Immature natural killer cell (primary cell): ENCODE data around the gene ATOH8. TPM values are rescaled to one million over a fixed set of nuclear protein-coding genes. Genes with fewer than 3 reads are reported as not detected.
A peak's percentile ranks its signal among the peaks of the same experiment; 100 is the strongest.

Source experiments
- DNase-seq, 3 donors: peaks; one replicate each; pipeline ENCODE4 v3.0.0; 2022; ENCODE audit warnings: mixed read lengths in 1 of 3
- H3K27ac Mint-ChIP-seq, 6 donors: one replicate each; pipeline ENCODE4 v1.8.0; 2020; ENCODE audit warnings: mixed read lengths in 6 of 6, mild to moderate bottlenecking in 5 of 6, inconsistent platforms in 4 of 6, moderate library complexity in 3 of 6
- H3K27me3 Mint-ChIP-seq, 3 donors: one replicate each; pipeline ENCODE4 v1.8.0; 2020 to 2021; ENCODE audit warnings: low read depth in 3 of 3, mild to moderate bottlenecking in 3 of 3, mixed read lengths in 3 of 3, moderate library complexity in 3 of 3, inconsistent platforms in 1 of 3
- H3K36me3 Mint-ChIP-seq, 3 donors: one replicate each; pipeline ENCODE4 v1.8.0; 2020; ENCODE audit warnings: mixed read lengths in 3 of 3, inconsistent platforms in 2 of 3, mild to moderate bottlenecking in 2 of 3
- H3K4me1 Mint-ChIP-seq, 2 donors: one replicate each; pipeline ENCODE4 v1.8.0; 2020; ENCODE audit warnings: inconsistent platforms in 2 of 2, mild to moderate bottlenecking in 2 of 2, mixed read lengths in 2 of 2, moderate library complexity in 1 of 2
- H3K4me3 Mint-ChIP-seq, 5 donors: one replicate each; pipeline ENCODE4 v1.8.0; 2020; ENCODE audit warnings: mild to moderate bottlenecking in 5 of 5, mixed read lengths in 5 of 5, inconsistent platforms in 3 of 5, moderate library complexity in 3 of 5
- H3K9me3 Mint-ChIP-seq, 6 donors: one replicate each; pipeline ENCODE4 v1.8.0; 2020; ENCODE audit warnings: mild to moderate bottlenecking in 6 of 6, mixed read lengths in 6 of 6, inconsistent platforms in 4 of 6, moderate library complexity in 3 of 6
- polyA plus RNA-seq, 3 donors: library from polyadenylated mRNA; unstranded; fragments of 300-500 nt; fragmentation: Illumina TruSeq; gene quantifications; one replicate each; pipeline ENCODE4 v1.2.3, GENCODE V29; 2021

The ATOH8 gene
- polyA plus RNA-seq, 3 donors from 2014 or later: not detected

GRCh38 chr2:85746321-85747004 lies 7.3 kb upstream of the ATOH8 start:
- Mint-ChIP-seq H3K4me3 (no peak overlapping the region), H3K9me3 (no peaks in the 10 kb centered on the region), H3K4me1 (no peaks in the 10 kb centered on the region), H3K27me3 (peaks cover 14 to 30% (median 17%) of the 10 kb centered on the region in 3 donors), H3K27ac (no peak overlapping the region), H3K36me3 (no peaks in the 10 kb centered on the region)
- DNase-seq: no peak

GRCh38 chr2:85747441-85747840 lies 6.3 kb upstream of the ATOH8 start:
- Mint-ChIP-seq H3K27ac (no peak overlapping the region), H3K9me3 (no peaks in the 10 kb centered on the region), H3K4me3 (no peak overlapping the region), H3K4me1 (no peaks in the 10 kb centered on the region), H3K27me3 (peaks cover 15 to 28% (median 17%) of the 10 kb centered on the region in 3 donors), H3K36me3 (no peaks in the 10 kb centered on the region)
- no peak for DNase-seq

- Mint-ChIP-seq H3K9me3 (no peaks in the 10 kb centered on the region), H3K4me3 (no peak overlapping the region), H3K27me3 (peaks cover 14 to 28% (median 16%) of the 10 kb centered on the region in 3 donors), H3K36me3 (no peaks in the 10 kb centered on the region), H3K27ac (no peak overlapping the region), H3K4me1 (peaks cover 0 to 2% of the 10 kb centered on the region in 2 donors)
- no peak for DNase-seq
Measured at GRCh38 chr2:85748039-85748734, 5.6 kb upstream of the ATOH8 start.

GRCh38 chr2:85748985-85749875 lies 4.6 kb upstream of the ATOH8 start:
- peaks cover 0 to 4% of the 10 kb centered on the region in 2 donors for H3K4me1 Mint-ChIP-seq
- H3K9me3 Mint-ChIP-seq: no peaks in the 10 kb centered on the region
- no peak overlapping the region for H3K27ac Mint-ChIP-seq
- DNase-seq: no peak
- H3K36me3 Mint-ChIP-seq: no peaks in the 10 kb centered on the region
- H3K4me3 Mint-ChIP-seq: no peak overlapping the region
- peaks cover 9 to 27% (median 16%) of the 10 kb centered on the region in 3 donors for H3K27me3 Mint-ChIP-seq

- H3K27ac Mint-ChIP-seq: no peak overlapping the region
- peaks cover 11 to 15% of the 10 kb centered on the region in 2 donors for H3K4me1 Mint-ChIP-seq
- no peak overlapping the region for H3K4me3 Mint-ChIP-seq
- peak; percentile 54 to 57 (median 55) for DNase-seq
- H3K27me3 Mint-ChIP-seq: peaks cover 19 to 31% (median 24%) of the 10 kb centered on the region in 3 donors
- no peaks in the 10 kb centered on the region for H3K36me3 Mint-ChIP-seq
- H3K9me3 Mint-ChIP-seq: no peaks in the 10 kb centered on the region
Measured at GRCh38 chr2:85750587-85751575, 2.9 kb upstream of the ATOH8 start.

GRCh38 chr2:85751627-85752026 lies 2.2 kb upstream of the ATOH8 start:
- H3K4me3 Mint-ChIP-seq: peak overlapping the region in 3 of 5 donors; percentile 15 to 48 (median 46)
- no peaks in the 10 kb centered on the region for H3K36me3 Mint-ChIP-seq
- no peaks in the 10 kb centered on the region for H3K9me3 Mint-ChIP-seq
- H3K4me1 Mint-ChIP-seq: peaks cover 16 to 18% of the 10 kb centered on the region in 2 donors
- no peak for DNase-seq
- no peak overlapping the region for H3K27ac Mint-ChIP-seq
- H3K27me3 Mint-ChIP-seq: peaks cover 18 to 36% (median 25%) of the 10 kb centered on the region in 3 donors

GRCh38 chr2:85753035-85753524 lies 711 bp upstream of the ATOH8 start:
- H3K4me3 Mint-ChIP-seq: peak overlapping the region; percentile 33 to 75 (median 58)
- no peaks in the 10 kb centered on the region for H3K9me3 Mint-ChIP-seq
- DNase-seq: no peak
- H3K27ac Mint-ChIP-seq: no peak overlapping the region
- no peaks in the 10 kb centered on the region for H3K36me3 Mint-ChIP-seq
- peaks cover 17 to 18% of the 10 kb centered on the region in 2 donors for H3K4me1 Mint-ChIP-seq
- peaks cover 21 to 34% (median 26%) of the 10 kb centered on the region in 3 donors for H3K27me3 Mint-ChIP-seq

- Mint-ChIP-seq H3K4me3 (peak overlapping the region; percentile 69 to 84 (median 78)), H3K27me3 (peaks cover 21 to 34% (median 28%) of the 10 kb centered on the region in 3 donors)
Measured at GRCh38 chr2:85754313-85755095, 713 bp downstream of the ATOH8 start.

GRCh38 chr2:85755122-85756027 lies 1.6 kb downstream of the ATOH8 start:
- peaks cover 17 to 18% of the 10 kb centered on the region in 2 donors for H3K4me1 Mint-ChIP-seq
- no peaks in the 10 kb centered on the region for H3K36me3 Mint-ChIP-seq
- no peak for DNase-seq
- peak overlapping the region; percentile 69 to 84 (median 78) for H3K4me3 Mint-ChIP-seq
- no peaks in the 10 kb centered on the region for H3K9me3 Mint-ChIP-seq
- no peak overlapping the region for H3K27ac Mint-ChIP-seq
- H3K27me3 Mint-ChIP-seq: peaks cover 18 to 34% (median 24%) of the 10 kb centered on the region in 3 donors

More at GRCh38 chr2:85754313-85755095, 713 bp downstream of the ATOH8 start:
- H3K9me3 Mint-ChIP-seq: no peaks in the 10 kb centered on the region
- H3K4me1 Mint-ChIP-seq: peaks cover 17 to 18% of the 10 kb centered on the region in 2 donors
- H3K36me3 Mint-ChIP-seq: no peaks in the 10 kb centered on the region
- no peak overlapping the region for H3K27ac Mint-ChIP-seq
- DNase-seq: peak in 2 of 3 donors; percentile 17 to 18

- H3K4me1 Mint-ChIP-seq: peaks cover 17 to 18% of the 10 kb centered on the region in 2 donors
- H3K27ac Mint-ChIP-seq: no peak overlapping the region
- no peak for DNase-seq
- no peaks in the 10 kb centered on the region for H3K9me3 Mint-ChIP-seq
- peaks cover 14 to 34% (median 19%) of the 10 kb centered on the region in 3 donors for H3K27me3 Mint-ChIP-seq
- no peaks in the 10 kb centered on the region for H3K36me3 Mint-ChIP-seq
- H3K4me3 Mint-ChIP-seq: peak overlapping the region in 1 of 5 donors; percentile 37
Measured at GRCh38 chr2:85756195-85756594, 2.4 kb downstream of the ATOH8 start.

GRCh38 chr2:85756822-85757435 lies 3.1 kb downstream of the ATOH8 start:
- no peak for DNase-seq
- Mint-ChIP-seq H3K9me3 (no peaks in the 10 kb centered on the region), H3K36me3 (no peaks in the 10 kb centered on the region), H3K27me3 (peaks cover 14 to 30% (median 16%) of the 10 kb centered on the region in 3 donors), H3K4me1 (peaks cover 17 to 18% of the 10 kb centered on the region in 2 donors), H3K4me3 (no peak overlapping the region), H3K27ac (no peak overlapping the region)
